Heart right ventricle (tissue), 16 donors: Measurements from ENCODE around the gene PPP3CA. TPM values are rescaled to one million over a fixed set of nuclear protein-coding genes. Genes with fewer than 3 reads are reported as not detected.

Source experiments
- ATAC-seq, 8 donors: fragments of 200-7000 bp; cut with Tn5 transposase; one replicate each; pipeline ENCODE4 v1.9.1; 2020; ENCODE audit warnings: mild to moderate bottlenecking in 8 of 8, moderate library complexity in 8 of 8, moderate number of reproducible peaks in 1 of 8
- DNase-seq, 2 donors: peaks; one replicate each; pipeline ENCODE4 v3.0.0-alpha.2; 2020
- H3K27ac ChIP-seq, 10 donors: fragments of 200-600 bp; sonication (generic) in 2 of 10; one replicate each; pipeline versions ENCODE4 v1.5.0 to v1.8.0; 2020 to 2022; ENCODE audit warnings: mild to moderate bottlenecking in 3 of 10
- H3K27me3 ChIP-seq, 7 donors: fragments of 200-600 bp; one replicate each; pipeline ENCODE4 v1.8.0; 2021 to 2022; ENCODE audit warnings: mild to moderate bottlenecking in 2 of 7
- H3K36me3 ChIP-seq, 9 donors: fragments of 200-600 bp; sonication (generic) in 1 of 9; one replicate each; pipeline versions ENCODE4 v1.5.0 to v1.8.0; 2020 to 2022; ENCODE audit warnings: mild to moderate bottlenecking in 2 of 9
- H3K4me1 ChIP-seq, 9 donors: fragments of 200-600 bp; sonication (generic) in 1 of 9; one replicate each; pipeline versions ENCODE4 v1.5.0 to v1.8.0; 2020 to 2022; ENCODE audit warnings: mild to moderate bottlenecking in 4 of 9
- H3K4me3 ChIP-seq, 10 donors: fragments of 200-600 bp; sonication (generic) in 2 of 10; one replicate each; pipeline versions ENCODE4 v1.5.0 to v1.8.0; 2020 to 2022; ENCODE audit warnings: mild to moderate bottlenecking in 7 of 10, moderate library complexity in 2 of 10
- H3K9me3 ChIP-seq, 11 donors: fragments of 200-600 bp in 10 of 11; sonication (generic) in 2 of 11; one replicate each; pipeline versions ENCODE4 v1.5.0 to v1.8.0; 2013 to 2022; ENCODE audit warnings: mild to moderate bottlenecking in 2 of 11, control low read depth in 1 of 11, moderate library complexity in 1 of 11
- WGBS, 2 donors: extraction: QIAGEN DNeasy Blood & Tissue Kit; methylation state at CpG; one replicate each; pipeline ENCODE4 v1.1.7; 2013; ENCODE audit warnings: inconsistent platforms in 1 of 2; 5-methylcytosine and 5-hydroxymethylcytosine counted together
- intact Hi-C, 10 donors: fragments of 100-400 bp; cut with DNase I; formaldehyde crosslinking; loops; one replicate each; pipeline versions ENCODE4 v1.11.1 to v1.14.2; 2022
- polyA plus RNA-seq, 2 donors: library from polyadenylated mRNA; stranded (reverse); fragments of 200-250 nt; gene quantifications; one replicate each; pipeline ENCODE4 v1.2.3, GENCODE V29; 2013
- total RNA-seq, 10 donors: library from RNA; stranded (reverse); fragmentation: NEBNext Ultra II Directional in 3 of 10; extraction: Animal tissue kit (Norgen Biotek cat#: 25700) in 3 of 10; gene quantifications; one replicate each; pipeline versions ENCODE4 v1.2.1 to v1.2.4, GENCODE V29; 2021 to 2023
- TF ChIP-seq, protein P1 (sequence below), 9 donors: fragments of 200-600 bp; sonication (generic) in 2 of 9; IDR thresholded peaks; one replicate each; pipeline versions ENCODE4 v1.5.0 to v1.8.0; 2021 to 2022; ENCODE audit warnings: antibody characterized with exemption in 9 of 9, mild to moderate bottlenecking in 5 of 9, moderate library complexity in 1 of 9
- donor health status: Arrhythmogenic right ventricular cardiomyopathy.
- donor health status: ischemic (EF 13 %, LVEDD 7.1; RV severe dilation, severe dysfunction).
- donor health status: healthy with polysubstance abuse.
- donor health status: DM: no; HTN: yes; CAD: no.
- donor health status: DM: no; HTN: no; CAD: no.
- donor health status: ischemic (EF 25% LVEDD 6.9; RV normal size, moderate dysfunction).
- donor health status: ischemic (EF 25% LVEDD 5.7; RV mildly dilated, moderate dysfunction).
- donor health status: healthy.
- donor health status: DM: yes; HTN: yes; CAD: no.
- donor health status: Ischemic cardiomyopathy.
- donor health status: ischemic (EF 35%, LVEDD 5.7; RV mildly dilated, moderate dysfunction).
- donor health status: nonischemic (EF 11% LVEDD 7.7; RV severe dilation, severe dysfunction).
- donor health status: DM: yes; HTN: yes; CAD: no.
- donor health status: PGD.
- donor health status: ischemic (EF 29% LVEDD 5.4; RV normal size, mild dysfunction).
- donor health status: nonischemic (EF 23%, LVEDD 6.1; RV moderate dilation, normal function).

PPP3CA gene
- total and polyA plus RNA-seq, 12 donors, result 8.1 to 30.8 (median 19.1) TPM

DNA sequence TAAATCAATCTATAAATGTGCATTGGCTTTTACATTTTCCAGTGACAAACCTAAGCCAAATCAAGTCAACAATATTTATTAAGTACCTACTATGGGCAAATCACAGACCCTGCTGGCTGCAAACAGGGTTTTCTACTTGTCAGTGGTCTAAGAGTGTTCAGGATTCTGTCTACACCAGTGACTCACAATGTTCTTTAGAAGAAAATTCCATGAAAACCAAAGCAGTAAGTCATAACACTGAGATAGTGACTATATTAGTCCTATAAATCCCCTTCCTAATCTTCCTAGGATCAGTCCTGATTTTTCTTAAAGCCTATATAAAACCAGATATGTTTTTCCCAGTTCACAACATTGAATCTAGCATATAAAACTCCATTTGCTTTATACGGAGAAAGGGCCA is 69.7 kb downstream of the PPP3CA start:
- Histone ChIP-seq H3K27ac (no peak overlapping the region), H3K27me3 (no peaks in the 10 kb centered on the region), H3K36me3 (no peaks in the 10 kb centered on the region), H3K9me3 (no peaks in the 10 kb centered on the region), H3K4me1 (peaks cover 0 to 58% (median 32%) of the 10 kb centered on the region in 9 donors), H3K4me3 (no peak overlapping the region)
- 2 to 83% methylated on average over 1 of the region's 1 CpG for WGBS, 2 donors
- DNase-seq, result no peak
- TF ChIP-seq, protein P1, sequence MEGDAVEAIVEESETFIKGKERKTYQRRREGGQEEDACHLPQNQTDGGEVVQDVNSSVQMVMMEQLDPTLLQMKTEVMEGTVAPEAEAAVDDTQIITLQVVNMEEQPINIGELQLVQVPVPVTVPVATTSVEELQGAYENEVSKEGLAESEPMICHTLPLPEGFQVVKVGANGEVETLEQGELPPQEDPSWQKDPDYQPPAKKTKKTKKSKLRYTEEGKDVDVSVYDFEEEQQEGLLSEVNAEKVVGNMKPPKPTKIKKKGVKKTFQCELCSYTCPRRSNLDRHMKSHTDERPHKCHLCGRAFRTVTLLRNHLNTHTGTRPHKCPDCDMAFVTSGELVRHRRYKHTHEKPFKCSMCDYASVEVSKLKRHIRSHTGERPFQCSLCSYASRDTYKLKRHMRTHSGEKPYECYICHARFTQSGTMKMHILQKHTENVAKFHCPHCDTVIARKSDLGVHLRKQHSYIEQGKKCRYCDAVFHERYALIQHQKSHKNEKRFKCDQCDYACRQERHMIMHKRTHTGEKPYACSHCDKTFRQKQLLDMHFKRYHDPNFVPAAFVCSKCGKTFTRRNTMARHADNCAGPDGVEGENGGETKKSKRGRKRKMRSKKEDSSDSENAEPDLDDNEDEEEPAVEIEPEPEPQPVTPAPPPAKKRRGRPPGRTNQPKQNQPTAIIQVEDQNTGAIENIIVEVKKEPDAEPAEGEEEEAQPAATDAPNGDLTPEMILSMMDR (IDR thresholded peaks at IDR 0.05), result no peak
- no peak for ATAC-seq
- intact Hi-C loops, result no loop called here

DNA sequence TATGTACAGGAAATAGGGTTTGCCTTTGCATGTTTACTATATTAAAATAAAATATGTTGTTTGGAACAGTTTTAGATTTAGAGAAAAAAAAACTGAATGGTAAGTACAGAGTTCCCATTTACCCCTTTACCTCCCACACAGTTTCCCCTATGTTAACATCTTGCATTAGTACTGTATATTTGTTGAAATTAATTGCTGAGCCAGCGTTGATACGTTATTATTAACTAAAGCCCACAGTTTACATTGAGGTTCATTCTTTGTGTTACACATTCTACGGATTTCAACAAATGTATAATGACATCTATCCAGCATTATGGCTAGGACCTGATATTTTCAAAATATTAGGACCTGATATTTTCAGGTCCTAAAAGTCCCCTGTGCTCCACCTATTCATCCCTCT is 70.7 kb downstream of the PPP3CA start:
- intact Hi-C loops, result no loop called here
- Histone ChIP-seq H3K36me3 (no peaks in the 10 kb centered on the region), H3K27me3 (no peaks in the 10 kb centered on the region), H3K4me1 (peaks cover 0 to 55% (median 31%) of the 10 kb centered on the region in 9 donors), H3K4me3 (no peak overlapping the region), H3K9me3 (no peaks in the 10 kb centered on the region), H3K27ac (no peak overlapping the region)
- 96% methylated on average over 3 of the region's 3 CpGs for WGBS, 2 donors
- ATAC-seq (no peak), DNase-seq (no peak)
- TF ChIP-seq, protein P1 (IDR thresholded peaks at IDR 0.05), result no peak

DNA sequence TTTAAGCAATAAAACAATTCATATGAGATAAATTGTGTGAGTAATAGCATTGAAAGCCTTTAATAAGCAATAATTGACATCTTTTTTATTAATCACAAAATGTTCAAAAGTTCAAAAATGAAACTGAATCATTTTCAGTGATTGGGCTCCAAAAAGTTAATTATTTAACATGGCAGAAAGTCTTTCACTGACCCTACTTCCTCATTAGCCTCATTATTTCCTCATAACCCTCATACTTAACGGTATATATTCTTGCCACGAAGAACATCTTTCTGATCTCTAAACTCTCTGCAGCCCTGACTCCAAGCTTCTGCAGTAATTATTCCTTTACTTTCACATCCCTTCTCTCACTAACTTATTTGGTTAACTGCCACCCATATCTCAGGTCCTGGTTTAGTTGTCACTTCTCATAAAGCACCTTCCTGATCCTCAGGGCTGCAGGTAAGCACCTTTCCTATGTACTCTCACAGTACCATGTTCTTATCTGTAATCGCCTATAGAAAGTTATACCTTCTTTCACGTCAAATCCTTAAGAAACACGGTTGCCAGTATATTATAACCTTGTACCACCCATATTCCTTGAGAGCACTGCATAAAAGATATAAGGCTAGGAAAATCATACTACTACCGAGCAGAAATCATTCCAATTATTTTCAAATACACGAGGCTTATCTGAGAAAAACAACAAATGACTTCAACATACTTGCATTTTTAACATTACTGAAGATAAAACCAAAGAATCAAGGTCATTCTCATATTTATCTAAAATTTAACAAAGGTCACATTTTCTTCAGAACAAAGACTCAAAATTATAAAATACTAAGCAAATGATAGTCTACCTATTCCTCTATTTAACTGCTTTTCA is 72.2 kb downstream of the PPP3CA start:
- no peak for ATAC-seq
- H3K27me3 ChIP-seq, result no peaks in the 10 kb centered on the region
- no peak for DNase-seq
- TF ChIP-seq, protein P1 (IDR thresholded peaks at IDR 0.05), result no peak
- intact Hi-C loops, result no loop called here
- H3K4me1 ChIP-seq, result peaks cover 0 to 51% (median 30%) of the 10 kb centered on the region in 9 donors
- H3K36me3 ChIP-seq, result no peaks in the 10 kb centered on the region
- H3K27ac ChIP-seq, result no peak overlapping the region
- no peaks in the 10 kb centered on the region for H3K9me3 ChIP-seq
- WGBS, 2 donors, result 59 to 64% methylated on average over 7 of the region's 7 CpGs
- H3K4me3 ChIP-seq, result no peak overlapping the region

DNA sequence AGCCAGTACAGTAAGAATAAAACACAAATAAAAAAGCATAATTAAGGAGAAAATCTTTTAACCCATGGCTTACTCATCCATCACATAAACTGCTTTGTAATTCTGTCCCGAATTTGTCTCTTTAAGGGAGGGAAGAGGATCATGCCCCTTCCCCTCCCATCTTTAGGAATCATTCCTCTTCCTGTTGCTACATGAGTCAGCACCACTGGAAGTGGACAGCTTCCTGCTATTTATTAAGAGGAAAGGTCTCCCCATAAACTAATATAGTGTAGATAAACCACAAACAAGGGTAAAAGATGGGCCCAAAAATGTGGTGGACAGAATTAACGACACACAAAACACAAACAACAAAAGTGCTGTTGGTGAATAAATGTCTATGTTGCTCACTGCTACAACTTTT is 75.8 kb downstream of the PPP3CA start:
- no peaks in the 10 kb centered on the region for H3K27me3 ChIP-seq
- 50 to 62% methylated on average over 2 of the region's 2 CpGs for WGBS, 2 donors
- no peak overlapping the region for H3K27ac ChIP-seq
- no peak overlapping the region for H3K4me3 ChIP-seq
- no peak for DNase-seq
- no peaks in the 10 kb centered on the region for H3K36me3 ChIP-seq
- peak in 1 of 8 donors; percentile 29 for ATAC-seq
- TF ChIP-seq, protein P1 (IDR thresholded peaks at IDR 0.05), result no peak
- H3K9me3 ChIP-seq, result no peaks in the 10 kb centered on the region
- H3K4me1 ChIP-seq, result peaks cover 0 to 26% (median 14%) of the 10 kb centered on the region in 9 donors
- intact Hi-C loops, result no loop called here
